ENCODE results near the gene VWA5B2. TPM values are rescaled to one million over a fixed set of nuclear protein-coding genes. Genes with fewer than 3 reads are reported as not detected.

Gene VWA5B2
- total RNA-seq, 1 experiment from 2014 or later, result not detected

DNA sequence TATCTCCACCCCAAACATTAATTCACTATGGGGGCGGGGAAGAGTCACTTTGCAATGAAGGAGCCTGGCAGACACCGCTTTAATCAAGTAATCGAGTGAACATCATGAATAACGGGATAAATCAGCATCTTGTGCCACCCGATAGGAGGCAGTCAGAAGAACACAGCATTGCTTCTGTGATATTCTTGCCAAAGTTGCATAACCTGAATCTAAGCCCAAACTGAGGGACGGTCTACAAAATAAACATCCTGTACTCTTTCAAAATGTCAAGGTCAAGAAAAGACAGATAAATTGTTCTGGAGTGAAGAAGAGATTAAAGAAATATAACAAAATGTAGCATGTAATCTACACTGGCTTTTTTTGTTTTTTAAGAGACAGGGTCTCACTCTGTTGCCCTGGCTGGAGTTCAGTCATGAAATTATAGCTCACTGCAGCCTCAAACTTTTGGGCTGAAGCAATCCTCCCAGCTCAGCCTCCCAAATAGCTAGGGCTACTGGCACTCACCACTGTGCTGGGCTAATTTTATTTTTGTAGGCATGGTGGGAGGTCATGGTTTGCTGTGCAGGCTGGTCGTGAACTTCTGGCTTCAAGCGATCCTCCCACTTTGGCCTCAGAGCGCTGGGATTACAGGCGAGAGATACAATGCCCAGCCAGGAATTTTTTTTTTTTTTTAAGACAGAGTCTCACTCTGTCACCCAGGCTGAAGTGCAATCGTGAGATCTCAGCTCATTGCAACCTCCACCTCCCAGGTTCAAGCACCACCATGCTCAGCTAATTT is 20.1 kb upstream of the VWA5B2 start:
- H3K27me3 ChIP-seq, result peaks cover 7% of the 10 kb centered on the region; the same call in 1 of the 2 replicates
- no peaks in the 10 kb centered on the region for H3K36me3 ChIP-seq
- no peak for DNase-seq
- H3K9me3 ChIP-seq, result no peaks in the 10 kb centered on the region
- no peak overlapping the region for H3K4me3 ChIP-seq

DNA sequence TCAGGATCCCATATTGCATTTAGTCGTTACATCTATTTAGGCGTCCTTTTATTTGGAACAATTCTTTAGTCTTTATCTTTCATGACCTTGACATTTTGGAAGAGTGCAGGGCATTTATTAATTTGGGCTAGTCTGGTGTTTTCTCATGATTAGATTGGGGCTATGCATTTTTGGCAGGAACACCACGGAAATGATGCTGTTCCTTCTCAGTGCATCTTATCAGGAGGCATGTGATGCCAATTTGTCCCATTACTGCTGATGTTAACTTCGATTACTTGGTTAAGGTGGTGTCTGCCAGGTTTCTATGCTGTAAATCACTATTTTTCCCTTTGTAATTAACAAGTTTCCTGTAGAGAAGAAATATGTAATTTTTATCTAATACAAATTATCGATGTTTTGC is 18.1 kb upstream of the VWA5B2 start:
- Histone ChIP-seq H3K36me3 (no peaks in the 10 kb centered on the region), H3K9me3 (peaks cover 3% of the 10 kb centered on the region; the same call in 1 of the 2 replicates), H3K27me3 (peaks cover 7% of the 10 kb centered on the region; the same call in 1 of the 2 replicates), H3K4me3 (no peak overlapping the region)
- DNase-seq, result no peak

DNA sequence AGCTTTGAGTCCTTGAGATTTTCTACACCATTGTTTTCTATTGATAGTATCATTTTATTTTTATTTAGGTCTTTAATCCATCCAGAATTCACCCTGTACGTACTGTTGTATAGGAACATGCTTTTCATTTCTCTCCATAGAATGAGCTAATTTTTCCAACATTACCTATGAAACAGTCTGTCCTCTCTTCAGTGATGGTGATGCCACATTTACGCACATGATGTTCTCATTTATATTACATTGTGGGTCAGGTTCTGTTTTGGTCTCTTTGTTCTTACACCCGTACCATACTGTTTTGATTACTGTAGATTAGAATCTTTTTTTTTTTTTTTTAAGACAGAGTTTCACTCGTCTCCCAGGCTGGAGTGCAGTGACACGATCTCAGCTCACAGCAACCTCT is 17.7 kb upstream of the VWA5B2 start:
- Histone ChIP-seq H3K4me3 (no peak overlapping the region), H3K9me3 (peaks cover 3% of the 10 kb centered on the region; the same call in 1 of the 2 replicates), H3K36me3 (no peaks in the 10 kb centered on the region), H3K27me3 (peaks cover 5% of the 10 kb centered on the region; the same call in 1 of the 2 replicates)
- no peak for DNase-seq

DNA sequence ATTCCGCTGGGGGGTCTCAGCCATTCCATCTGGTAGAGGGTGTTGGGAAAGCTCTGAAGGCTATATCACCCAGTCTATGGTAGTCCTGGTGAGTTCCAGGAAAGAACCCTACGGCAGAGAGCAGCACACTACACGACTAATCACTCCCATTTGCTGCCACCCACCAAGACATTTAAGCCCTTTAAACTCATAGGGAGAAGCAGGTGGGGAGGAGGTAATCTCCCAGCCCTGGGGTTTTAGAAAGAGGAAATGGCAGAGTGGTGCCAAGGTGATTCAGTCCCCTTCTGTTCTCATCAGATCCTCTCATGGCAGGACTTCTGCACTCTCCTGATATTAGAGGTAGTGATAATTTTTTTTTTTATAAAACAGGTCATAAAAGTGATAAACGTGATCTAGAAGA is 10.6 kb upstream of the VWA5B2 start:
- Histone ChIP-seq H3K4me3 (no peak overlapping the region), H3K27me3 (peaks cover 11% of the 10 kb centered on the region; the same call in 1 of the 2 replicates), H3K9me3 (peaks cover 3% of the 10 kb centered on the region; the same call in 1 of the 2 replicates), H3K36me3 (no peaks in the 10 kb centered on the region)
- no peak for DNase-seq

DNA sequence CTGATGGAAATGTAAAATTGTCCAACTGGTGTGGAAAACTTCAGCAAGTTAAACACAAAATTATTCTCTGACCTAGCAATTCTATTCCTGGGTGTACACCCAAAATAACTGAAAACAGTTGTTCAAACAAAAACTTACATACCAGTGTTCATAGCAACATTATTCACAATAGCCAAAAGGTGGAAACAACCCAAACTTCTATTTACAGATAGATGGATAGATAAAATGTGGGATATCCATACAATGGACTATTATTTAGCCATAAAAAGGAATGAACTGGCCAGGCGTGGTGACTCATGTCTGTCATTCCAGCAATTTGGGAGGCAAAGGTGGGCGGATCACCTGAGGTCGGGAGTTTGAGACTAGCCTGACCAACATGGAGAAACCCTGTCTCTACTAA is 6.9 kb upstream of the VWA5B2 start:
- no peak overlapping the region for H3K4me3 ChIP-seq
- H3K9me3 ChIP-seq, result no peaks in the 10 kb centered on the region
- H3K27me3 ChIP-seq, result peaks cover 28% of the 10 kb centered on the region
- no peak for DNase-seq
- no peaks in the 10 kb centered on the region for H3K36me3 ChIP-seq

DNA sequence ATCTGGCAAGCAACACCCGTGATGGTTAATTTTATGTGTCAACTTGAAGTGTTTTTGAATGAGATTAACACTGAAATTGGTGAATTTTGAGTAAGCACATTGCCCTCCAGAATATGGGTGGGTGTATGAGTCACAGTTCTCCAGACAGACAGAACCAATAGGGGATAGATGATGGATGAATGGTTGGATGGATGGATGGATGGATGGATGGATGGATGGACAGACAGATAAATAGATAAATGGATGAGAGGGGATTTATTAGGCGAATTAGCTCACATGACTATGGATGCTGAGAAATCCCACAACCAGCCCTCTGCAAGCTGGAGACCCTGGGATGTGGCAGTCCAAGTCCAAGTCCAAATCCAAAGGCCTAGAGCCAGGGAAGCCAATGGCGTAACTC is 5.4 kb upstream of the VWA5B2 start:
- peaks cover 38% of the 10 kb centered on the region for H3K27me3 ChIP-seq
- no peak for DNase-seq
- no peak overlapping the region for H3K4me3 ChIP-seq
- H3K36me3 ChIP-seq, result no peaks in the 10 kb centered on the region
- no peaks in the 10 kb centered on the region for H3K9me3 ChIP-seq

DNA sequence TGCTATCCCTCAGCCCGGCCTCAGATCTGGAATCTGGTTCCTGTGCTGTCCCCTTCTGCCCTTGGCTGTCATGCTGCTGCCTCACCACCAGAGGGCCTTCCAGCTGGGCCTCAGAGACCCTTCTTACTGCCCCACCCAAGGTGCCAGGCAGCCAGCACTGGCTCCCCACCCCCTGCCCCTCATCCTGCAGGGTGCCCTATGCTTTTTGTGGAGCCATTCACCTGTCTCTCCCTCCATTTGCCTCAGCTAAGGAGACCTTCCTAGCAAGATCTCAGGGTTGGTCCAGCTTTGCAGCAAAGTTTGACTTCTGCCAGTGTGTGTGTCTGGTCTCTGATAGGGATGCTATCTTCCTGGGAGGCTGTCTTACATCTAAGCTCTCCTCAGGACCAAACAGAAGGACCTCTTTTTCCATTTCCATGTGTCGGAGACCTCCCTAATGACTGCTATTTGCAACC is 1.9 kb upstream of the VWA5B2 start:
- H3K4me3 ChIP-seq, result no peak overlapping the region
- H3K9me3 ChIP-seq, result no peaks in the 10 kb centered on the region
- no peaks in the 10 kb centered on the region for H3K36me3 ChIP-seq
- H3K27me3 ChIP-seq, result peaks cover 59% of the 10 kb centered on the region
- peak; percentile 38 for DNase-seq

DNA sequence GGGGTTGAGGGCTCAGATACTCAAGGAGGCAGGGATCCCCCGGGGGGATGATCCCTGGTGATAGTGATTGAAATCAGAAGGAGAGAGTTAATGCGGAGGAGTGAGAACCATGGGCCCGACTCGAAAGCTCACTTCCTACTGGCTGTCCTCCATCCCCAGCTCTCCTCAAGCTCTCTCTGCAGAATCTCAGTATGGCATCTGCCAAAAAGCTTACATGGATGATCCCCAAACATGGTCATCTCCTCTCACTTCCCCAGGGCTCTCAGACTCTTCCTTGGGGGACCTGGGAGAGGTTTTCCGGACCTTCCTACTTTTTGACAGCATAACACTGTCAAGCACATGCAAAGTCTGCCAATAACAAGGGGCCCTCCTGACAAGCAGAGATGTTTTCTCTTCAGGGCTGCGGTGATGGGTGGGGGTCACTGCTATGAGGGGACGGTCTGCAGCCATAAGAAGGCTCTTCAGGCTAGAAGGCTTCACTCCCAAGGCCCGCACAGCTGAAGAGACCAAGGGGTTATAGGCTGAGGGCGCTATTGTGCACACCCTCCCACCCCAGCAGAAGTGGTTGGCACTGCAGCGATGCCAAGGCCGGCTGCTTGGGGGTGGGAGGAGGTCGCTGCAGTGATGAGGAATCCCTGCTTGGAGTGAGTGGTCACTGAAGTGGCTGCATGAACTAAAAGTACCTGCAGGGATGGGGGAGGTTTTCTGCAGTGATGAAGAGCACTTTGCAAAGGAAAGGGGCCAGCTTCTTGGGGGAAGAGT is 828 bp upstream of the VWA5B2 start:
- Histone ChIP-seq H3K9me3 (no peaks in the 10 kb centered on the region), H3K27me3 (peaks cover 59% of the 10 kb centered on the region), H3K36me3 (no peaks in the 10 kb centered on the region), H3K4me3 (no peak overlapping the region)
- no peak for DNase-seq

DNA sequence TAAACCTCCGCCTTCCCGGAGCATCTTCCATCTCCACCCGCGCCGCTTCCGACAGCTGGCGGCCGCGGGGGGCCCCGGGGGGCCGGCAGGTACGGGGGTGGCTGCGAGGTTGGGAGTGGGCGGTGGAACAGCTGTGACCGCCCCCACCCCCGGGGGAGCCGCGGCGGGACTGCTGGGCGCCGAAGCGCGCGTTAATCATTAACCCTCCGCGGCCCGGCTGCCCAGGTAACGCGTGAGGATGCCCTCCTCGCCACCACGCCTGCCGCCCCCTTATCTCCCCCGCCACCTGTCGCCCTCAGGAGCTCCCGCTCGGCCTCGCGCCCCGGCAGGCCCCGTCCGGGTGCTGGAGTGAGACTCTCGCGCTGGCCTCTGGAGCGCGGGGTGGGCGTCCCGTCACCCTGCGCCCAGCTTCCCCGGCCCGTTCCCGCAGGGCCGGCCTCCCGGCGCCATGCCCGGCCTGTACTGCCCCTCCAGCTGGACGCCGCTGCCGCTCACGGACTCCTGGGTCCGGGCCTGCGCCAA is 757 bp downstream of the VWA5B2 start:
- H3K9me3 ChIP-seq, result no peaks in the 10 kb centered on the region

DNA sequence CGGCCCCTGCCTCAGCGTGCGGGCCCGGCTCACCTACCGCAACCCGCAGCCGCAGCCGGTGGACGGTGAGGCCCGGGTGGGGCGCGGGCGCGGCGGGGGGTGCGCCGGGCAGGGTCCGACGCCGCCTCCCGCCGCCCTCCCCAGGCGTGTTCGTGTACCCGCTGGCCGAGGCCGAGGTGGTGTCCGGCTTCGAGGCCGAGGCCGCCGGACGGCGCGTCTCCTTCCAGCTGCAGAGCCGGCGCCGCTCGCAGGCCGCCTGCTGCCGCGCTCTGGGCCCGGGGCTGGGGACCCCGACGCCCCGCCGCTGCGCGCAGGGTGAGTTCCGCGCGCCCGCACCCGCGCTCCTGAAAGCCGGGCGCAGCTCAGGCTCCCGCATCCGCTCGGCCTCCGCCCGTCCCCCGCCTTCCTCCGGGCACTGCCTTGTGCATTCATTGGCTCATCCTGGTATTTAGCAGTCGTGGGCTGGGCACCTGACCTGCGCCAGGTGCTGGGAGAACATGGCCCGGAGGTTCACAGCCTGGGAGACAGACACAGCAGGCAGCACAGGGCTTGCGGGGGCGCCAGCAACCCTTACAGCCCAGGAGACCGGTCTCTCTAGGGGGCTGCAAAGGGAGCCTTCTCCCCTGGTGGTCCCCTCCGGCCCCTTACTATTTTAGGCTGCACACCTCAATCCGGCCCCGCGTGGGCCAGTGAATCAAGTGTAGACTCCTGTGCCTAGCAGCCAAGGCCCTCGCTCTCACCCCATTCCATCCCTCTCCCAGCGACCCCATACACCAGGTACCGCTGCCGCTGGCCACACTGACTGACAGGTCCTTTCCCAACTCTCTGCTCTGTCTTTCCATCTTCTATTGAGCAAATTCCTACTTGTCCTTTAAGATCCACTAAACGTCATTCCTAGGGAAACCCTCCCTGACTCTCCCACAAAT is 1.5 kb downstream of the VWA5B2 start:
- Histone ChIP-seq H3K36me3 (no peaks in the 10 kb centered on the region), H3K9me3 (no peaks in the 10 kb centered on the region), H3K27me3 (peaks cover 52% of the 10 kb centered on the region), H3K4me3 (no peak overlapping the region)
- DNase-seq, result no peak

More for the DNA sequence above, 757 bp downstream of the VWA5B2 start:
- no peak for DNase-seq
- Histone ChIP-seq H3K27me3 (peaks cover 55% of the 10 kb centered on the region), H3K36me3 (no peaks in the 10 kb centered on the region), H3K4me3 (peak overlapping the region; percentile 25; the same call in 1 of the 2 replicates)

DNA sequence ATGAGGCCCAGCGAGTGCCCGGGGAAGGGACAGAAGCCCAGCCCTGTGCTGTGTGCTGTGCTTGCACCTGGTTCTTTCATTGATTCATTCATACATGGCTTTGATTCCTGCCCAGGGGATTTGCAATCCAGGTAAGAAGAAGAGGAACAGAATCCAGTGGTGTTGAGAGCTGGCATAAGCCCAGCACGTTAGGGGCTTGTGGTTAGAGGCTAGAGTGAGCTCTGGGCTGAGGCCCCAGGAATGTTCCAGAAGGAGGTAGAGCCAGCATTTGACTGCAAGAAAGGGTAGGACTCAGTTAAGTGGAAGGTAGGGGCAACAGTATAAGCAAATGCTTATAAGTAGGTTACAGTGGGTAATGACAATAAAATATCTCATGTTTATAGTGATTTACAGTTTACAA is 2.3 kb downstream of the VWA5B2 start:
- Histone ChIP-seq H3K9me3 (no peaks in the 10 kb centered on the region), H3K27me3 (peaks cover 47% of the 10 kb centered on the region), H3K36me3 (no peaks in the 10 kb centered on the region), H3K4me3 (no peak overlapping the region)
- no peak for DNase-seq

DNA sequence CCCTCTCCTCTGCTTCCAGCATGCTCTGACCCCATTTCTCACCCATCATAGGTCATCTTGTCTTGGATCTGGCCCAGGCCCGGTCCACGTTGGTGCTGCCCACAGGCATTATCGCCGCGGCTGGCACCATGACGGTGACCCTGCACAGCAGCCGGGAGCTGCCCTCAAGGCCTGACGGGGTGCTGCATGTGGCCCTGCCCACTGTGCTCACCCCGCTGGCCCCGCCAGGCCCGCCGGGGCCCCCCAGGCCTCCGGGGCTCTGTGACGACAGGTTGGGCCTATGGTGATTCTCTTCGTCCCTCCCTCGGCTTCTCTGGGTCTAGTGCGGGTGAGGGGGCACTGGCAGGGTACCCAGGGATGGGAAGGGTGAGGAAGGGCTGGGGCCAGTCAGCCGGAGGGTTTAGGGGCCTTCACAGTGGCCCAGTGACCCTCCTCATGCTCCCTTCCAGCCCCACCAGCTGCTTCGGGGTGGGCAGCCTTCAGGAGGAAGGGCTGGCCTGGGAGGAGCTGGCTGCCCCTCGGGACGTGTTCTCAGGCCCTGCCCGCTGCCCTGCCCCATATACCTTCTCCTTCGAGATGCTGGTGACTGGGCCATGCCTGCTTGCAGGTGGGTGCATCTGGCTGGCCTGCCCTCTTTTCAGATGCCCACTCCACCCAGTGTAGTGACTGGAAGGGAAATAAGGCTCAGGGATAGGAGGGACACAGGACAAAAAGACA is 3.9 kb downstream of the VWA5B2 start:
- no peak for DNase-seq
- Histone ChIP-seq H3K9me3 (no peaks in the 10 kb centered on the region), H3K27me3 (peaks cover 37% of the 10 kb centered on the region), H3K36me3 (no peaks in the 10 kb centered on the region), H3K4me3 (no peak overlapping the region)

DNA sequence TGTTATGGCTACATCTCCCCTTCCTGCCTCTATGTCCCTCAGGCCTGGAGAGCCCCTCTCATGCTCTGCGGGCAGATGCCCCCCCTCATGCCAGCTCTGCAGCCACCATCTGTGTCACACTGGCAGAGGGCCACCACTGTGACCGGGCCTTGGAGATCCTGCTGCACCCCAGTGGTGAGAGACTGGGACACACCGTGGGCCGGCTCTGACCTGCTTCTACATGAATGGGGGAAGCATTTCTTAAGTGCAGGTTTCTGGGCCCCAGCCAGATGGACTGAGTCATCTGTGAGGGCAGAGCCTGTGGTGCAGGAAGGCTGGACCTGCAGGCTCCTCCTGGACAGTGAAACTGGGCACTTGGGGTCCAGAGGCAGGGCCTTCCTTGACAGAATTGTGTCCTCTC is 4.8 kb downstream of the VWA5B2 start:
- Histone ChIP-seq H3K36me3 (no peaks in the 10 kb centered on the region), H3K27me3 (peaks cover 29% of the 10 kb centered on the region), H3K4me3 (no peak overlapping the region), H3K9me3 (no peaks in the 10 kb centered on the region)
- DNase-seq, result peak; percentile 85

DNA sequence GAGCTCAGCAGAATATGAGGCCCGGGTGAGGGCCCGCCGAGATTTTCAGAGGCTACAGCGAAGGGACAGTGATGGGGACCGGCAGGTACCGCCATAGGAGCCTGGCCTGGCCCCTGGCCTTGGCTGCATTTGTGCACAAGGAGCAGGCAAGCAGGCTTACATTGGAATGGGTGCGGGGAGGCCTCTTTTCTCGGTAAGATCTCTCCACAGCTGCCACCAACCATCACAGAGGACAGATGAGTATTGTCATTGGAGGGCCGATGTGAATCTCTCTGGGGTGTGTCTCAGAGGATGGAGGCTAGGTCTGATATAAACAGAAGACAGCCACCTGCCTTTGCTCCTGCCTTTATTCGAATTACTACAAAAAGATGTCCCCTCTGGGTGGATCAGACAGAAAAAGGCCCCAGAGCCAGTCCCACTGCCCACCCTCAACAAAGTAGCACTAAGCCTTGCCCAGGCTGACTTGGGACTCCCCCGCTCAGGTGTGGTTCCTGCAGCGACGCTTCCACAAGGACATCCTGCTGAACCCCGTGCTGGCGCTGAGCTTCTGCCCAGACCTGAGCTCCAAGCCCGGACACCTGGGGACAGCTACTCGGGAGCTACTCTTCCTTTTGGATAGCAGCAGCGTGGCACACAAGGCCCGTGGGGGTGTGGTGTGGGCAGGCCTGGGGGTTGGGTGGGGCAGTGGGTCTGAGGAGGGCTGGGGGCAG is 5.4 kb downstream of the VWA5B2 start:
- no peaks in the 10 kb centered on the region for H3K9me3 ChIP-seq
- peaks cover 23% of the 10 kb centered on the region for H3K27me3 ChIP-seq
- DNase-seq, result no peak
- no peak overlapping the region for H3K4me3 ChIP-seq
- no peaks in the 10 kb centered on the region for H3K36me3 ChIP-seq

DNA sequence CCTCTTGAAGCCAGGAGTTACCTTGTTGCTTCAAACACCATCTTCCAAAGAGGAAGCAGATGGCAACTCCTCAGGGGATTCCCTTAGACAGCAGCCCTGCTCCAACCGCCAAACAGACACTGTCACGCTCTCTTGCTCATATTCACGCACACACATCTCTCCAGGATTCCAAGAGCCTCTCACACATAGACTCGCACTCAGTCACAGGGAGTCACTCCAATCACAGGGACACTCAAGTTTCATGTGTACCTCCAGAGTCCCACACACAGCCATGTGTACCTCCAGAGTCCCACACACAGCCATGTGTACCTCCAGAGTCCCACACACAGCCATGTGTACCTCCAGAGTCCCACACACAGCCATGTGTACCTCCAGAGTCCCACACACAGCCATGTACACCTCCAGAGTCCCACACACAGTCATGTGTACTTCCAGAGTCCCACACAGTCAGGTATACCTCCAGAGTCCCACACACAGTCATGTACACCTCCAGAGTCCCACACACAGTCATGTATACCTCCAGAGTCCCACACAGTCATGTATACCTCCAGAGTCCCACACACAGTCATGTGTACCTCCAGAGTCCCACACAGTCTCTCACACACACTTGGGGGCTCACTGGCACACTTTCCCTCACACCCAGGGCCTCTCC is 6.1 kb downstream of the VWA5B2 start:
- DNase-seq, result no peak
- no peaks in the 10 kb centered on the region for H3K36me3 ChIP-seq

More for the DNA sequence above, 6.1 kb downstream of the VWA5B2 start:
- Histone ChIP-seq H3K4me3 (no peak overlapping the region), H3K27me3 (peaks cover 17% of the 10 kb centered on the region), H3K9me3 (no peaks in the 10 kb centered on the region)

All from MG63 (cell line).